Activated CD4-positive, CD25-positive, alpha-beta regulatory T cell (primary cell): ENCODE results near the gene ARHGEF37.

Source experiments
- DNase-seq, 4 experiments: peaks; one replicate each; lab custom pipeline; 2025; lab: John Stamatoyannopoulos, UW

The ARHGEF37 gene

GRCh38 chr5:149628846-149629388 lies 47.6 kb downstream of the ARHGEF37 start:
- DNase-seq: no peak

DNA sequence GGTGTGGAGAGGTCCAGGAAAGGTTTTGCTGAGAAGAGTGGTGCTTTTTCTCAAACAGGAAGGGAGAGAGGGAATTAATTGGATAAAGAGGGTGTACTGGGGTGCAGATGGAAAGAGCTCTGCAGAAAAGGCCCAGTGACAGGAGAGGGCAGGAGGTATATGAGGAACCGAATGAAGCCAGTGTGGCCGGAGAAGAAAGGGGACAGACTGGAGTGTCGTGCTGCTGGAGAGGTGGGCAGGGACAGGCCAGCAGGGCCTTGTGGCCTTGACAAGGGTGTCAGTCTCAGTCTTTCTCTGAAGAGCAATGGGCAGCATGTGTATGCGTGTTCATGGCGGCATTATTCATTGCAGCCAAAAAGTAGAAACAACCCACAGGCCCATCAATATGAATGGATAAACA lies 48.1 kb downstream of the ARHGEF37 start:
- no peak for DNase-seq

GRCh38 chr5:149630337-149630736 lies 49.0 kb downstream of the ARHGEF37 start:
- DNase-seq: no peak

DNA sequence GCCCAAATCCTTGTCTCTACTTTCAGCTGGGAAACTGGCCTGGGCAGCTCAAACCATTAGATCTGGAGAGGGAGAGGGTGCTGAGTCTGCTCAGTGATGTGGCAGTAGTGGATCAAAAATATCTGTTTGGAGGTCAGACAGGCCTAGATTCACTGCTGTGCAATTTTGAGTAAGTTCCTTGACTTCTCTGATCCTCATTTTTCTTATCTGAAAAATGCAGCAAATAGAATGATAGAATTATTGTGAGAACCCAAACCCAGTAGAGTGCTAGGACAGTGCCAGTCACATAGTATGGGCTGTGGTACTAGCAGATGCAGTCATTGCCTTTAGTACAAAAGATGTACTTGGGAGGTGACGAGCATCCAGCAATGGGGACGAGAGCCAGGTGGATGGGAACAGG lies 50.2 kb downstream of the ARHGEF37 start:
- DNase-seq: no peak

DNA sequence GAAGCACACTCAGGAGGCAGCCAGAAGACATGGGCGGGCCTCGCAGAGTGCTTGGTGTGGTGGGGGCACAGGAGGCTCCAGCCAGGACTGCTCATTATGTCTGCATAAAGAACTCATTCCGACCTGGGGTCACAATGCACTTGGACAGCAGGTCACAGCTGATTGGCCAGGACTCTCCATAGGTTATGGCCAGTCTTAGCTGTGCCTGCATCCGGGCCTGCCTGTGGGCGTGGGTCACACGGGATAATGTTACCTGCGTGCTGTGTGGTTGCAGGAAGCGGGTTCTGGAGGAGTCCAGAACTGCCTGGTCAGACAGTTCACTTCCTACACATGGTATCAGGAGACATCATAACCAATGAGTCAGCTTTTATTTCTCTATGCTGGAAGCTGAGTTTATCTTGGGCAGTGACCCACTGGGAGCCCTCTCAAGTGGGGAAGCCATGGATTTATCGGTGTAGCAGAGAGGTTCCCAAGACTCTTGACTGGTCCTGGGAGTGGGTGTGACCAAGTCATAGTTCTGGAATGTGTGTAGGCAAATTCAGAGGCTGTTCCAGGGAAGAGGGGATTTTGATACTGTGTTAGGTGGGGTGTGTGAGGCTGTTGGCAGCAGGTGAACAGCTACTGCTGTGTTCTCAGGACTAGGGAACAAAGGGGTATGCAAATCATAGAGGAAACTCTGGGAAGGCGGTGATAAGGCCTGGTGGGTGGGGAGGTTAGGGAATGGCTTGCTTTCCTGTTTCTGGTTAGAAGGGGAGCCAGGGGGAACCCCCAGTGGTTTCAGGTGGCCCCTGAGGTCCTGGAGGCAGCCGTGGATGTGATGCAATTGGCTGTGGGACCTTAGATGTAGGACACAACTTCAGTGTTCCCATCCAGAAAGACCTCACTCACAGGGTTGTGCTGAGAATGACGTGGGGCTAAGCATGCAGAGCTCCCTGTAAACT lies 51.3 kb downstream of the ARHGEF37 start:
- no peak for DNase-seq

- no peak for DNase-seq
Observed at GRCh38 chr5:149633476-149634350, 52.4 kb downstream of the ARHGEF37 start.

DNA sequence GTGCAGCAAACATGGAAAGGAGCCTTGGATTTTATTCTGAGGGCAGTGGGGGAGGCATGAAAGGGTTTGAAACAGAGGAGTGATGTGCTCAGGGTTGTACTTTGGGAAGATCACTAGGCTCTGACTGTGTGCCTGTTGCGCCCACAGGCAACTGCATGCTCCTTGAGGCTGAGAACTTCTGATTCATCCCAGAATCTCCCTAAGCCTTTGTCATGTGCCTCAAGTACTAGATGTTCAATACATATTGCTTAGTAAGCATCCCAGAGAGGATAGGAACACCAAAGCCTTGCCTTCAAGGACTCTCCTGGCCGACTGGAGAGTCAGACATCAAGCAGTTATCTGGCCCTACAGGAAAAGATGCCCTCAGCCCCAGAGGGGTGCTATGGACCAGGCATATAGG lies 54.1 kb downstream of the ARHGEF37 start:
- DNase-seq: no peak

DNA sequence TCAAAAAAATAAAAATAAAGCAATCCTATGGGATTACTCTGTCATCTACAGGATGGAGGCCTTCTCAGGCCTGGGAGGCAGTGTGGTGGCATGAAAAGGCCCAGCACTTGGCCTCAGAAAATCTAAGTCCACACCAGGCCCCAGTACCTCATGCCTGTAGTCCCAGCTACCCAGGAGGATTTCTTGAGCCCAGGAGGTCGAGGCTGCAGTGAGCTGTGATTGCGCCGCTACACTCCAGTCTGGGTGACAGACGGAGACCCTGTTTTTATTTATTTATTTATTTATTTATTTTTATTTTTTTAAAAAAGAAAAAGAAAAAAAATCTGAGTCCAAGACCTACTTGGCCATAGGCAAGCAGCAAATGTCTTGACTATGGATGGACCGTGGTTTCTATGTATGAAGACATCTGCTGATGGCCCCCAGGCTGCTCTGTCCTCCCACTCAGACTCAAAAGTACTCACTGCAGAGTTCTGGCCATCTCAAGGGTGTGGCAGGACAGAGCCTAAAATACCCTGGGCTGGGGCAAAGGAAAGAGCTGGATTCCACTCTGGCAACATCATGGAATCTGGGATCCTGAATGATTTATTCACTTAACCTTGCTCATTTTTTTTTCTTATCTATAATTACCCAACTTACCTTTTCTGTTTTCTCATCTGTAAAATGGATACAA lies 55.0 kb downstream of the ARHGEF37 start:
- no peak for DNase-seq

DNA sequence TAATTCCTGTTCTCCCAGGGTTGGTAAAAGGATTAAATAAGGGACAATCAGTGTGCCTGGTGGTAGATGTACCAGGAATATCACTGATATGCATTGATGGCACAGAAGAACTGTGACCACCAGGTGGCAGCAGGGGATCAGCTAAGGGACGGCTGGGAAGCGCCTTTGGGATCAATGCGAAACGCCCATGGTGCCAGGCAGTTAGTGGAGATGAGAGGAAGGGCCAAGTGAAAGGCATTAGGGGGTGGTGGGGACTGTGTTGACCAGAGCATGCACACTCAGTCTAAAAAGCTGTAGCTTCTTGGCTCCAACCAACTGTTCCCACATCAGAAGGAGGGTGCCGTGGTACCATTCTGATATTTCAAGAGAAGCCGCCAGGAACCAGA lies 55.6 kb downstream of the ARHGEF37 start:
- no peak for DNase-seq

DNA sequence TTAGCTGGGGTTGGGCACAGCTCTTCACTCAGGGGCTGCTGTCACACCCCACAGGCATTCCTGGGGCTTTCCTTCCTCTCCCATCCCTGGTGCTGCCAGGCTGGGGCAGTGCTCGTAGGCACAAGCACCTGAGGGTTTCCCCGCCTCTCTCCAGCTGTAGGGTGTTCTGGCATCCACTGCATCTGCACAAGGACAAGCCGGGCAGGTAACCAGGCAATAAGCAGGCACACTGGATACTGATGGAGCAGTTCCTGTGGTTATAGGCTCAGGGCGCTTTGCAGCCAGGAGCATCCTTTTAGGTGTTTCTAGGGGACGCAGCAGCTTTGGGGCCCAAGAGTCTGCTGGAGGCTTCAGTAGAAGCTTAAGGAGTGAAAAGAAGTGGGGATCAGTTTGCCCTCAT lies 56.8 kb downstream of the ARHGEF37 start:
- no peak for DNase-seq

DNA sequence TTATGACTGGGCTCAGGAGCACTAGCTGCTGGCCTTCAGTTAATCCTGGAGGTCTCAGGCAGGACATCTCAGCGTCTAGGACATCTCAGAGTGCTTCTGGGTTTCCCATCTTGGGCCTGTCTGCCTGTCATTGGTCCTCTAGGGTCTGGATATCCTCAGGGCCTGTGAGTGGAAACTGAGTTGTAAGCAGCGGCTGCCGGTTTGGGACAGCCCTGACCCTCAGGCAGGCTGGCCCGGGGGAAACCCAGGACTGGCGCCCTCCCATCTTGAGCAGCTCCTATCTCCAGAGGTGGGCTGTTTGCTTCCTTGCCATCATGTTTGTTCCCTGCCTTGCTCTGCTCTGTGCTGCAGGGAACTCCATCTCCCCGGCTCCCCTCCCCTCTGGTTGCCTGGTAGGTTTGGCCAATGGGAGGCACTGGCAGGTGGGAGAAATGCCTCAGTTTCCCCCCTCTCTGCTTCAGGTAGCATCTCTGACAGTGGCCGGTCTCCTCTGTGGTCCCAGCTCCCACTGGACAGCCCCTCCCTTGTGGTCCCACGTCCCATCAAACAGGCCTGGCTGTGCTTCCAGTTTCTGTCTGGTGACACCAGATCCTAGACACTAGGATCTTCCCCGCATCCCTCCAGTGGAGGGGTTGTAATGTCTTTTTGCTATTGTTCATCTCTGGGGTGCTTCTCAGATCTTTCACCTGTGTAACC lies 57.4 kb downstream of the ARHGEF37 start:
- no peak for DNase-seq

GRCh38 chr5:149639737-149640136 lies 58.4 kb downstream of the ARHGEF37 start:
- DNase-seq: no peak

DNA sequence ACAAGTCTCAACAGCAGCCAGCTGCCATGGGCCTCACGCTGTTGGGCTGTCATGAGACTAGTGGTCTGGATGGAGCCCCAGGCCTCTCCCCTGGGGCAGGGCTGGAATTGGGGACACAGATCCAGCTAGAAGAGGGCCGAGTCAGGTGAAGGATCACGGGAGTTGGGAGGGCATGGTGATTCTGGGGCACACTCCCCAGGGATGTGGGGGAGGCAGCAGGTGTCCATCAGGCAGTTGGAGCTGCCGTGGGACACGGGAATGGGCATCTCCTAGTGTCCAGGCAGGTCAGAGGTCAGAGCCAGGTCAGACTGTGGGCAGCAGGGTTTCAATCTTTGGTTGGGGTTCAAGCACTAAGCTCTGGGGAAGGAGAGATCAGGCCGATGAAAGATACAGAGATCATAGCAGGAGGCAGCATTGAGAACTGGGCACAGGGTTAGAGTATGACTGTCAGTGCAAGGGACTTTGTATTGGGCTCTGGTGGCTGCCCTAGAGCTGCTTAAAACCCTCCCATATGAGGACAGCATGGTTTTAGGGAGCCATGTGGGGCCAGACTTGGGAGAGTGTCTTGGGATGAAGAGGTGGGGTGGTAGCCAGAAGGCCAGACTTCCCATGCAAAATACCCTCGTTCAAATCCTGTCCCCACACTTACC lies 59.2 kb downstream of the ARHGEF37 start:
- no peak for DNase-seq

- no peak for DNase-seq
Observed at GRCh38 chr5:149641000-149641576, 59.8 kb downstream of the ARHGEF37 start.

GRCh38 chr5:149641600-149641999 lies 60.3 kb downstream of the ARHGEF37 start:
- no peak for DNase-seq

DNA sequence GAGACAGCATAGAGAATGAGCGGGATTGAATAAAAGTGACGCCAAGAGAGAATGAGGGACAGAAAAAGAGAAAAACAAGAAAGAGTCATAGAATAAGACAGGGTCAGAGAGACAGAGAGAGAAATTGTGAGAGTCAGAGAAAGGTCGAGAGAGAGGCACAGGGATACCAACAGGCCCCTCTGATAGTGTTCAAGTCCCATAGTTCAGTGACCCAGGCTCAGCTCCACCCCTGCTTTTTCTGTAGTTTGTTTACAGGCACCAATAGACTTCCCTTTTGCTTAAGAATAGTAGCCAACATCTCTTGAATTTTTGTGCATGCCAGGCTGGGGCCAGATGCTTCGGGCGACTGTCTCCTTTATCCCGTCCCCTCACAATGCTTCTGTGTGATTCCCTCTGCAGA lies 62.5 kb downstream of the ARHGEF37 start:
- no peak for DNase-seq

GRCh38 chr5:149644629-149645028 lies 63.3 kb downstream of the ARHGEF37 start:
- no peak for DNase-seq

- DNase-seq: no peak
Observed at GRCh38 chr5:149645236-149645635, 63.9 kb downstream of the ARHGEF37 start.

- no peak for DNase-seq
Observed at GRCh38 chr5:149645725-149646124, 64.4 kb downstream of the ARHGEF37 start.

DNA sequence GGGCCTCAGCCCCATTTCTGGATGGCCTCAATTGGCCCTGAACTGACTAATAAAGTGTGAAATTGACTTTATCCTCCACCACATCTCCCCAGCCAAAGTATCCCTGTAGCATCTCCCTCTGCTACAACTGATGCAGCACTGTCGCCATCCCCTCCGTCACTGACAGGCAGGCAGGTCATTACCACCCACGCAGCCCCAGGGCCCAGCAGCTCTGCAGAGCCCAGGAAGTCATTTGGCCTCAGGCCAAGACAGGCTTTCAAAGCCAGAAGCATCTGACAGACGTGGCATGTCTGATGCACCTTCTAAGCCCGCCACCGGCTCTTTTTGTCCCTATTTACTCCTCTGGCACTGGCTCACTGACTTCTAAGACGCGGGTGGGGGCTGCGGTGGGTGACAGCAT lies 65.3 kb downstream of the ARHGEF37 start:
- peak in 1 of 4 experiments; percentile 11 for DNase-seq

DNA sequence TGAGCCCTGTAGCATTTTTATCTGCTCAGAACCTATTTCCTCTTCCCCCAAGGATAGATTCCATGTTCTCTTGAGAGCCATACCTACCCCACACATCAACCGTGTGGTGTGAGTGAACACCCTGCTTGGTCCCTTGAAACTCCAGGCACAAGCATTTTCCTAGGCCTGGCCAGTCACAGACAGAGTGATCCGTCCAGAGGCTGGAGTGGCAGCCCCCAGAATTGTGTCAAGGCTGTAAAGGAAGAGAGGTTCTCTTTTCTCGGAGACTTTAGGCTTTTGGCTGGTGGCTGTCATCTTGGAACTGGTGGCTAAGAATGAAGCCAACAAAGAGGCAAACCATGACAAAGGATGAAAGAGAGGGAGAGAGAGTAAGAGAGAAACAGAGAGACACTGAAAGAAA lies 66.0 kb downstream of the ARHGEF37 start:
- no peak for DNase-seq
